GM11168 (cell line): ENCODE data around the gene HMBS.
"Not testable (repeated sequence)": the region's sequence is repeated elsewhere in the genome, so short reads cannot be mapped to it uniquely, and the experiment has no call there.

ENCODE experiments used
- in situ Hi-C: fragments of 300-500 bp; cut with MboI; formaldehyde crosslinking; loops from one replicate; pipeline ENCODE4 v1.12.0; 2022; ENCODE audit warnings: low sequenced_read_pairs; ENCODE audit not compliant: unreplicated experiment

Gene HMBS

DNA sequence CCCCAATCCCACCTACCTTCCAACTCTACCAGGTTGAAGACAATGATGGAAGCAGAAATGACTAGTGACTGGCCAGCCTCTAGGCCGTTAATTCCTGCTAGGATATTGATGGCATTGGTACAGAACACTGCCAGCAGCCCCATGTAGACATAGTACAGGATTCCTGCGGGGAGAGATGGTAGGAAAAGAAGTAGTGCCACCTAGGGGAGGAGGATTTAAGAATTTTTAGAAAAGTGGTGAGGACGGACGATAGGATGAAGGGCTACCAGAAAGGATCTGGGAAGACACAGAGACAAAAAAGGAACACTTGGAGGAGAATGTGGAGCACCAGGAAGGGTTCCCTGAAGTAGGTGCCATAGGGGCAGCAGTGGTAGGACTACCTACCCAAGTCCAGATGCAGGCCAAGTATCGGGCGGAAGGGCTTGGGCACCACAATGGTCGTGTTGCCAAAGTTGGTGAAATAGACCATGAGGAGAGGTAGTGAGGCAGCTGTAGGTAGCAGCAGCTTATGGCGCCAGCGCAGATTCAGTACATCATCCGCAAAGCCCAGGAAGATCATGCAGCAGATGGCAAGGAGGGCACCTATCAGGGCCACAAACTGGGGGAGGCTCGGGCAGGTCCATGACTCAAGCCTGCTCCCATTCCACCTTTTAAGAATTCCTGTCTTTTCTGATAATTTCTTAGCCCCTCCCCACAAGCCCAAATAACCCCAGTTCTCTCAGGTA lies 15.7 kb downstream of the HMBS start:
- in situ Hi-C loops, result no loop called here

- in situ Hi-C loops, result no loop called here
These were observed 16.5 kb downstream of the HMBS start for GRCh38 chr11:119100994-119101758.

GRCh38 chr11:119101759-119102423 lies 17.2 kb downstream of the HMBS start, which contains the start of gene DPAGT1:
Gene DPAGT1, minus strand, starts transcription at chr11:119101853. Its CDS starts 198 bp downstream, at chr11:119101655.
- in situ Hi-C loops, result no loop called here

DNA sequence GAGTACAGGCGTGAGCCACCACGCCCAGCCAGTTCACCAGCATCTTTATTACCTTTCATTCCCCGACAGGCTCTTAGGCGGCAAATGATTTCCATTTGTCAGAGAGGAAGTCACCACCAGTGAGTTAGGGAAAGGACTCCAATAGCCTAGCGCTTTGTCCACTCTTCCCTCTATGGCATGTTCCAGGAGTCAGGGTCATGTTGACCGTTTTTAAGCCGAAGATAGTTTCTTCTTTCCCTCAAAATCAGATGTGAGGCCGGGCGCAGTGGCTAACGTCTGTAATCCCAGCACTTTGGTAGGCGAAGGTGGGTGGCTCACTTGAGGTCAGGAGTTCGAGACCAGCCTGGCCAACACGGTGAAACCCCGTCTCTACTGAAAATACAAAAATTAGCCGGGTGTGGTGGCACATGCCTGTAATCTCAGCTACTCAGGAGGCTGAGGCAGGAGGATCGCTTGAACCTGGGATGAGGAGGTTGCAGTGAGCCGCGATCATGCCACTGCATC lies 18.5 kb downstream of the HMBS start:
- in situ Hi-C loops, result not testable (repeated sequence)

GRCh38 chr11:119103793-119104192 lies 19.1 kb downstream of the HMBS start:
- in situ Hi-C loops, result no loop called here

DNA sequence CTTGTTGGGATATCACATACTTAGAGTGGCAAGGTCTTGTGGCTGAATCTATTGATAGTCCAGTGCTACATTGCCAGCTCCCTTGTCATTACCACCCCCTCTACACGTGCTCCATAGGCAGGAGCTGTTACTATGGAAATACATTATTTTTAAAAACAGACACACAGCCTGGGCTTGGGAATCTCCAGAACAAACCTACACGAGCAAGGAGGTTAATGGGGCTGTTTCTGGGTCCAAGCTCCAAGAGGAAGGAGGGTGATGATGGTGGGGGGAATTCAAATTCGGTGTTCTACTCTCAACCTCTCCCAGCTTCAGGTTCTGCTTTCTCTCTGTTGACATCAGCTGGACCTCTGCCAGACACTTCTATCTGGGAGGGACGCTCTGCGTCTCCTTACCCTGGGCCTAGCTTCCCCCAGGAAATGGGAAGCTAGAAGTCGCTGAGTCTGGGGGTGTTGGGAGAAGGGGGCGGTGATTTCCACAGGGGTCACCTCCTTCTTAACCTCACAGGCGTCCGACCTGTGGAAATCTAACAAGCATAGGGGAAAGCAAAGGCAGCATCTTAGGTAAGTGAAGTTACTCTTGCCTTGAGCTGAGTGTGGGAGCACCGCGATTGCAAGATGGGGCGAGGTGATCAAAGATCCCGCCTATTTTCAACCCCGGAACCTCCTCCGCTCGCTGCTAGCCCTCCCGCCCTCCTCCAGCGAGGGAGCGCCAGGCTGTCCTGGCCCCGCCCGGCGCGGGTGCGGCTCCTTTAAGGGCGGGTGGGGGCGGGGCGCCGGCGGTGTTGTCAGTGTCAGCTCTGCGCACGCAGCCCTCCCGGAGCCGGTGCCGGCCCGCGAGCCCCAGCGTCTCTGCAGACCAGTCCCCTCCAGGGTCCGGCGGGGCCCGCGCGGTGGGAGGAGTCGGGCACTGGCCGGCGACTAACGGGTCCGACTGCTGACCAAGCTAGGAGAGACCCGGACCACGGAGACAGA lies 22.2 kb downstream of the HMBS start, which contains the start of gene C2CD2L:
C2CD2L (plus strand) TSS at position 781 of the 974 bp plus-strand sequence. CDS start 398 bp downstream, outside the sequence.
- in situ Hi-C loops, result no loop called here

DNA sequence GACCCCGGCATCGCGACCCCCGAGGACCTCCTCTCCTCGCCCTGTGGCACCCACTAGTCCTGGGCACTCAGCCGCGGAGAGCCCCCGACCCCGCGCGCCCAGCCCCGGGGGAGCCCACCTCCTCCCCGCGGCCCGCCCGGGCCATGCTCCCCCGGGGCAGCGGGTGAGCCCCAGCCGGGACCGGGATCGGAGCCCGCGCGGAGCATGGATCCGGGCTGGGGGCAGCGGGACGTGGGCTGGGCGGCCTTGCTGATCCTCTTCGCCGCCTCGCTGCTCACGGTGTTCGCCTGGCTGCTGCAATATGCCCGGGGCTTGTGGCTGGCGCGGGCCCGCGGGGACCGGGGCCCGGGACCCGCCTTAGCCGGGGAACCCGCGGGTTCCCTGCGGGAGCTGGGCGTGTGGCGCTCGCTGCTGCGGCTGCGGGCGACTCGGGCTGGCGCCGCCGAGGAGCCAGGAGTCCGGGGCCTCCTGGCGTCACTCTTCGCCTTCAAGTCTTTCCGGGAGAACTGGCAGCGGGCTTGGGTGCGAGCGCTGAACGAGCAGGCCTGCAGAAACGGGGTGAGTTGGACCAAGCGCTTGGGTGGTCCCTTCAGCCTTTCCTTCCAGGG lies 23.0 kb downstream of the HMBS start:
- in situ Hi-C loops, result no loop called here

GRCh38 chr11:119108146-119108856 lies 23.6 kb downstream of the HMBS start:
- in situ Hi-C loops, result no loop called here

DNA sequence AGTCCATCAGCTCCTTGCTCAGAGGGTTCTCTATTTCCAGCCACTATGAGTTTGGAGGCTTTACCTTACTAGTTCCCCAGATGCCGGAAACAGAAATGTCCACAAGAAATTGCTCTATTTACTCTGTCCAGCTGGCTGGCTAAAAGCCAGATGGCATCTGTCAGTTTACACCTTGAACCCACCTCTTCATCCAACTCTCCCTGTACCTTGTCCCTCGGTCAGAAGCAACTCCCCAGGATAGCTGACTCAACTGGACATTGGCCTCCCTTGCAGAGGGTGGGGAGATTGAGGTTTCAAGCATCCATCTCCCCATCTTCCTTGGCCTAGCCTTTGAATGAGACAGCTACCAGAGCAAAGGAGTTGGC lies 24.2 kb downstream of the HMBS start:
- in situ Hi-C loops, result no loop called here

DNA sequence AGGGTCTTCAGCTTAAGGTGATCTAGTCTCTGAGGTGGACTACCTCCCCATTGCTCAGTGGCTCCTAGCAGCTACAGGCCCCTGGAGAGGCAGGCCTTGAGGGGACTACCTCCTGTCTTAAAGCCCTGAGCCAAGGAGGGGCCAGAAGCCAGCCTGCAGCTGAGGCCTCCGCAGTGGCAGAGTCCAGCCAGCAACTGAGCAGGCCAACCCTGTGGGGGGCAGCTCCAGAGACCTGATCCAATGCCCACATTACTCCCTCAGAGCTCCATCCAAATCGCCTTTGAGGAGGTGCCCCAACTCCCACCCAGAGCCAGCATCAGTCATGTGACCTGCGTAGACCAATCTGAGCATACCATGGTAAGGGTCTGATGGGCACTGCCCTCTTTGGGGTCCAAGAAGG lies 25.2 kb downstream of the HMBS start:
- in situ Hi-C loops, result no loop called here

- in situ Hi-C loops, result no loop called here
These were observed 25.8 kb downstream of the HMBS start for GRCh38 chr11:119110439-119110838.

DNA sequence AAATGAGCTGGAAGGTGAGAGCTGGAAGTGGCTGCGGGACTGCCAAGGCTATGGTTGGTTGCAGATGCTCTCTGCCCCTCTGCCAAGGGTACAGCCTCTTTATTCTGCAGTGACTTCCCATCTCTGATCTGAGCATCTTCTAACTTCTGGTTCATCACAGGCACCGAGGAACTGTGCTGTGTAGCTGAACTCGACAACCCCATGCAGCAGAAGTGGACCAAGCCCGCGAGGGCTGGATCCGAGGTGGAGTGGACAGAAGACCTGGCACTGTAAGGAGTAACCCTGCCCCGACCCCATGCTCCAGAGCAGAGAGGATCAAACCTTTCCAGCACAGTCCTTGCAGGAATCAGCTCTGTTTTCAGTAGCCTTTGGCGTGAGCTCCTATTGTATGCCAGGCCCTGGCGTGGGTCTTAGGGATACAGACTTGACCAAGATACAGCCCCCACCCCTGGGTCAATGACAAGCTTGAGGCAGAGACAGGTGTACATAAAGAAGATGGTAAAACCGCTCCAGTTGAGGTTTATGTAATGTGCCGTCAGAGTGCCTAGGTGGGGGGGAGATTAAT lies 26.8 kb downstream of the HMBS start:
- in situ Hi-C loops, result no loop called here

- in situ Hi-C loops, result no loop called here
These were observed 27.8 kb downstream of the HMBS start for GRCh38 chr11:119112314-119113020.

DNA sequence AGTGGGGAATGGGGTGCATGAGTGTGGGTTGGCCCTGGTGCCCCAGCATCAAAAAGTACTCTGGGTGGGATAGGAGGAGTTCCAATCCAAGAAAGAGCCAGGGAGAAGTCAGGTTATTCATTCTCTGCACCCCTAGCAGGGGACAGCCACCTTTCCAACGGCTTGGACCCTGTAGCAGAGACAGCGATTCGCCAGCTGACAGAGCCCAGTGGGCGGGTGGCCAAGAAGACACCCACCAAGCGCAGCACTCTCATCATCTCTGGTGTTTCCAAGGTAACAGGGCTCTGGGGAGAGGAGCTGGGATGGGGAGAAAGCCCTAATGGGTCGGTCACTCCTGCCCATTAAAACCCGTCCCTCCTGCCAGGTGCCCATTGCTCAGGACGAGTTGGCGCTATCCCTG lies 29.0 kb downstream of the HMBS start:
- in situ Hi-C loops, result no loop called here

DNA sequence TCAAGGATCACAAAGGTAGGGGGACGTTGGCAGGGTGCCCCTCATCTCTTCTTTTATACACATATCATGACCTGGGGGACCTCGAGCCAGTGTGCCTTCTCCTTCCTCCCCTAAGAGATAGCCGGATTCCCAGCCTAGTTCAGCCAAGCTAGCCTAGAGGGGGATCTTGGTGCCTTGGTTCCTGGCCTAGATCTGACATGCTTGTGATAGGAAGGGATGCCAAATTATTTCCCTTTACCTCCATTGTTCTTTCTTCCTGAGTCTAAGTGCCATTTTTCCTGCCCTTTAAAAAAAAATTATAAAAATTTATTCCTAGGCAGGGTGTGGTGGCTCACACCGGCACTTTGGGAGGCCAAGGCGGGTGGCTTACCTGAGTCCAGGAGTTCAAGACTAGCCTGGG lies 29.7 kb downstream of the HMBS start:
- in situ Hi-C loops, result no loop called here

- in situ Hi-C loops, result no loop called here
These were observed 31.0 kb downstream of the HMBS start for GRCh38 chr11:119115484-119116234.

- in situ Hi-C loops, result no loop called here
These were observed 31.5 kb downstream of the HMBS start for GRCh38 chr11:119116235-119116594.
